ENCODE measurements around the gene KCNH2.
A peak's percentile ranks its signal among the peaks of the same experiment; 100 is the strongest.
"Not testable (repeated sequence)": the region's sequence is repeated elsewhere in the genome, so short reads cannot be mapped to it uniquely, and the experiment has no call there.

The KCNH2 gene

DNA sequence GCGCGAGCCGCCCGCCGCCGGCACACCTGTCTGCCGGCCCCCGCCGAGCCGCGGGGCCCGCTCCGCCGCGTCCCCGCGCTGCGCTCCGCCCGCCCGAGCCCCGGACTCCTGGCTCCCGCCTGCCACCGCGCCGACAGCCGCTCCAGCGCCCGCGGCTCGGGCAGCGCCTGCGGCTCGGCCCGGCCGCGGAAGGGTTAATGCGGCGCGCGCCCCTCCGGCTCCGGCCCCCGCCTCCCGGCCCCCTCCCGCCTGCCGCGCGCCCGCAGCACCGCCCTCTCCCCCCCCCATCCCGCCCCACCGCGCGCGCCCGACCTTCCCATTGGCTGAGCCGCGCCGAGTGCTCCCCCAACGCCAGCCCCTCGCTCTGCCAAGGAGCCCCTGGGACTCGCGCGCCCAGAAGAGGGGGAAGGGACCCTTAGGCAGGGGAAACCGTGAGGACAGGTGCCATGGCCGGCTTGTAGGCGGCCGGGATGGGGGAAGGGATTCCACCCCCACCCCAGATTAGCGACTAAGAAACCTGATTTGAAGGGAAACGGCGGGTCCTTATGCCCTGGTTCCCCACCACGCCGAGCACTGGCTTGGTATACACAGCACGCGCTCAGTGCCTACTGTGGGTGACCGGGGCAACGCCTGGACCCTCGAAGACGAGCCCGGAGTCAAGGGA is at the start of gene KCNH2:
TSS of gene KCNH2 (minus strand) at position 196 of the 664 bp plus-strand sequence. CDS start 408 bp downstream, outside the sequence.
- Histone ChIP-seq H3K4me1 (ENCODE audit: control insufficient read depth in 1 of 2, insufficient read depth in 1 of 2, low read depth in 1 of 2, low read length in 1 of 2) (peaks cover 0 to 8% of the 10 kb centered on the region in 2 experiments), H3K36me3 (no peaks in the 10 kb centered on the region), H3K4me3 (ENCODE audit: low read depth in 1 of 2, low read length in 1 of 2) (no peak within 1 kb of the TSS), H3K27me3 (peaks cover 98% of the 10 kb centered on the region), H3K27ac (no peak within 1 kb of the TSS), H3K9me3 (no peaks in the 10 kb centered on the region)
- TF ChIP-seq, protein P1, sequence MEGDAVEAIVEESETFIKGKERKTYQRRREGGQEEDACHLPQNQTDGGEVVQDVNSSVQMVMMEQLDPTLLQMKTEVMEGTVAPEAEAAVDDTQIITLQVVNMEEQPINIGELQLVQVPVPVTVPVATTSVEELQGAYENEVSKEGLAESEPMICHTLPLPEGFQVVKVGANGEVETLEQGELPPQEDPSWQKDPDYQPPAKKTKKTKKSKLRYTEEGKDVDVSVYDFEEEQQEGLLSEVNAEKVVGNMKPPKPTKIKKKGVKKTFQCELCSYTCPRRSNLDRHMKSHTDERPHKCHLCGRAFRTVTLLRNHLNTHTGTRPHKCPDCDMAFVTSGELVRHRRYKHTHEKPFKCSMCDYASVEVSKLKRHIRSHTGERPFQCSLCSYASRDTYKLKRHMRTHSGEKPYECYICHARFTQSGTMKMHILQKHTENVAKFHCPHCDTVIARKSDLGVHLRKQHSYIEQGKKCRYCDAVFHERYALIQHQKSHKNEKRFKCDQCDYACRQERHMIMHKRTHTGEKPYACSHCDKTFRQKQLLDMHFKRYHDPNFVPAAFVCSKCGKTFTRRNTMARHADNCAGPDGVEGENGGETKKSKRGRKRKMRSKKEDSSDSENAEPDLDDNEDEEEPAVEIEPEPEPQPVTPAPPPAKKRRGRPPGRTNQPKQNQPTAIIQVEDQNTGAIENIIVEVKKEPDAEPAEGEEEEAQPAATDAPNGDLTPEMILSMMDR (IDR thresholded peaks at IDR 0.05), result no peak

- Histone ChIP-seq H3K4me1 (ENCODE audit: control insufficient read depth in 1 of 2, insufficient read depth in 1 of 2, low read depth in 1 of 2, low read length in 1 of 2) (peaks cover 17 to 20% of the 10 kb centered on the region in 2 experiments), H3K27ac (peak overlapping the region; percentile 79), H3K27me3 (peaks cover 32% of the 10 kb centered on the region), H3K4me3 (ENCODE audit: low read depth in 1 of 2, low read length in 1 of 2) (peak overlapping the region; percentile 91 to 96)
- H3K9me3 ChIP-seq, H3K36me3 ChIP-seq: not testable (repeated sequence)
Measured at GRCh38 chr7:151027728-151028130, 49.6 kb upstream of the KCNH2 start.

GRCh38 chr7:151026771-151027727 is 48.9 kb upstream of the KCNH2 start:
- peaks cover 39% of the 10 kb centered on the region for H3K27me3 ChIP-seq
- peak overlapping the region; percentile 79 for H3K27ac ChIP-seq
- peak overlapping the region; percentile 91 to 96 for H3K4me3 ChIP-seq (ENCODE audit: low read depth in 1 of 2, low read length in 1 of 2)
- H3K36me3 ChIP-seq, H3K9me3 ChIP-seq: not testable (repeated sequence)
- peaks cover 17 to 20% of the 10 kb centered on the region in 2 experiments for H3K4me1 ChIP-seq (ENCODE audit: control insufficient read depth in 1 of 2, insufficient read depth in 1 of 2, low read depth in 1 of 2, low read length in 1 of 2)

DNA sequence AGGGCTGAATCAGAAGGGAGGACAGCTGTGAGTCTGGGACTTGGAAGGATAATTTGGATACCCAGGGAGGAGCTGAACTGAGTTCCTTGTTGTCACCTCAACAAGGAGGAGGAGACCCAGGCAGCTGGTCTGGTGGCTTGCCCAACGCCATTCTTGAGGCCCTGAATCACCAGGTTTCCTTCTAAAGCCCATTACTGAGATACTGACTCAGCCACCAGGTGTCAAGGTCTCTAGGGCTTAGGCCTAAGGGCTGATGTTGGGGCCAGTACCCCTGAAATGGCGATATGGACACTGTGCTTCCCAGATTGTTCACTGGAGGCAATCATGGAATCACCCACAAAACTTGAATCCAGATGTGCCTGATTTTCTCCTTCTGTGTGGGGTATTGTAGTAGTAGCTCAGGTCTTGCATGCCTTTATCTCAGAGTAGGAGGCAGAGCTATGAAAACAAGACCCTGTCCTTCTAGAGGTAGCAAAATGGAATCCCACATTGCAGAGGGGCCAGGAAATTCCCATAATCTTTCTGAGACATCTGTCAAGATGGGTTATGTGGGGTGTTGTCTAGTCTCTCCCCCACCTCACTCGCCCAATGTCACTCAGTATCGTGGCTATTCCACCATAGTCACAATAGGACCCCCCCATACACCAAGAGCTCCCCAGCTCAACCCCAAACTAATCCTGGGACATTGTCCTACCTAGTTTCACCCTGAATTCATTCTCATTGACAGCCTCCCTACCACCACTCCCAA is 48.0 kb upstream of the KCNH2 start:
- Histone ChIP-seq H3K9me3 (no peaks in the 10 kb centered on the region), H3K36me3 (no peaks in the 10 kb centered on the region), H3K4me3 (ENCODE audit: low read depth in 1 of 2, low read length in 1 of 2) (no peak overlapping the region), H3K27ac (no peak overlapping the region), H3K27me3 (peaks cover 49% of the 10 kb centered on the region), H3K4me1 (ENCODE audit: control insufficient read depth in 1 of 2, insufficient read depth in 1 of 2, low read depth in 1 of 2, low read length in 1 of 2) (peaks cover 17% of the 10 kb centered on the region in 2 experiments)
- TF ChIP-seq, protein P1 (IDR thresholded peaks at IDR 0.05), result no peak

- Histone ChIP-seq H3K36me3 (no peaks in the 10 kb centered on the region), H3K4me3 (ENCODE audit: low read depth in 1 of 2, low read length in 1 of 2) (no peak within 1 kb of the TSS), H3K27me3 (peaks cover 64% of the 10 kb centered on the region), H3K9me3 (no peaks in the 10 kb centered on the region), H3K4me1 (ENCODE audit: control insufficient read depth in 1 of 2, insufficient read depth in 1 of 2, low read depth in 1 of 2, low read length in 1 of 2) (peaks cover 16 to 17% of the 10 kb centered on the region in 2 experiments), H3K27ac (no peak within 1 kb of the TSS)
- TF ChIP-seq, protein P1 (IDR thresholded peaks at IDR 0.05), result no peak
Measured at GRCh38 chr7:151024435-151025056, 46.4 kb upstream of the KCNH2 start, which contains the start of gene ATG9B. TSS of gene ATG9B (minus strand) at chr7:151024494. CDS start at chr7:151024423, 71 bp downstream.

DNA sequence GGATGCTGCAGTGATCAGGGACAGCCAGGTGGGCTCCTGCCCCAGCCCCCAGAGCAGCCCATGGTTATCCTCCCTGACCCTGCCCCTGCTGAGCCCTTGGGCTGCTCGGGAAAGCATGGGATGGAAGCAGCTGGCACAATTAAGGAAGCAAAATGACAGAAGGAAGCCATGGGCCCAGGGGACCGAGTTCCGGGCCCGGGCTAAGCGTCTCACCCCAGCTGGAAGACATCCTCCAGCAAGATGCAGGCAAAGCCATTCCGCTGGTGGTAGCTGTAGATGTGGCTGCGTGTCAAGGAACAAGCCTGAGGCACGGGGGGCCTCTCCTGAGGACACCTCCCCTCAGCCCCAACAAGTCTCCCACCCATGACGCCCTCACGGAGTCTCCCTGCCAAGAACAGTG is 45.1 kb upstream of the KCNH2 start:
- TF ChIP-seq, protein P1 (IDR thresholded peaks at IDR 0.05), result no peak
- Histone ChIP-seq H3K27me3 (peaks cover 77% of the 10 kb centered on the region), H3K36me3 (no peaks in the 10 kb centered on the region), H3K9me3 (no peaks in the 10 kb centered on the region), H3K4me1 (ENCODE audit: control insufficient read depth in 1 of 2, insufficient read depth in 1 of 2, low read depth in 1 of 2, low read length in 1 of 2) (peaks cover 12 to 16% of the 10 kb centered on the region in 2 experiments), H3K4me3 (ENCODE audit: low read depth in 1 of 2, low read length in 1 of 2) (no peak overlapping the region), H3K27ac (no peak overlapping the region)
